Body of pancreas (tissue), 4 donors: ENCODE results near the gene AMPD3. TPM values are rescaled to one million over a fixed set of nuclear protein-coding genes. Genes with fewer than 3 reads are reported as not detected.

Source experiments
- ATAC-seq: fragments of 150-250 bp; one replicate; pipeline ENCODE4 v1.9.1; 2016
- DNase-seq, 4 donors: peaks; one replicate each; pipeline ENCODE4 v3.0.0-alpha.2; 2019
- H3K27ac ChIP-seq, 4 donors: fragments of 200-600 bp; sonication (generic); 1 replicate in 3 of 4; 2 replicates in 1 of 4; pipeline versions ENCODE4 v1.5.1 to v1.6.1; 2016 to 2019; ENCODE audit warnings: mild to moderate bottlenecking in 1 of 4, mixed read lengths in 1 of 4, moderate library complexity in 1 of 4
- H3K27me3 ChIP-seq, 2 donors: fragments of 200-600 bp; sonication (generic); one replicate each; pipeline ENCODE4 v1.6.0; 2016; ENCODE audit warnings: mild to moderate bottlenecking in 1 of 2
- H3K36me3 ChIP-seq, 2 donors: fragments of 200-600 bp; sonication (generic); replicated peaks in 1 of 2; 2 replicates each; pipeline ENCODE4 v1.5.1; 2016; ENCODE audit warnings: low read depth in 2 of 2; ENCODE audit not compliant: insufficient read depth in 1 of 2
- H3K4me1 ChIP-seq: fragments of 200-600 bp; sonication (generic); one replicate; pipeline ENCODE4 v1.6.0; 2016
- H3K4me3 ChIP-seq, 2 donors: fragments of 200-600 bp; sonication (generic); 1 replicate in 1 of 2; 2 replicates in 1 of 2; pipeline ENCODE4 v1.5.1; 2016 to 2019
- H3K9me3 ChIP-seq, 3 donors: fragments of 200-600 bp; sonication (generic); 1 replicate in 2 of 3; 2 replicates in 1 of 3; pipeline ENCODE4 v1.5.1; 2016
- POLR2A ChIP-seq, 3 donors: fragments of 450-650 bp; IDR thresholded peaks; one replicate each; pipeline ENCODE4 v1.6.1; 2016; ENCODE audit warnings: antibody characterized with exemption in 3 of 3, mild to moderate bottlenecking in 2 of 3
- WGBS, 2 donors: methylation state at CpG; one replicate each; pipeline ENCODE4 v1.1.5; 2017; 5-methylcytosine and 5-hydroxymethylcytosine counted together
- intact Hi-C: fragments of 100-400 bp; cut with DNase I; formaldehyde crosslinking; loops from one replicate; pipeline ENCODE4 v1.15.1; 2023
- total RNA-seq, 2 donors: library from RNA; depleted of rRNA; stranded (reverse); fragments of >200 nt; gene quantifications; one replicate each; pipeline ENCODE4 v1.1.0, GENCODE V29; 2016
- TF ChIP-seq, protein P1 (sequence below), 7 experiments: fragments of 450-650 bp in 4 of 7; fragments of 200-600 bp in 3 of 7; sonication (generic) in 3 of 7; IDR thresholded peaks; one replicate each; pipeline ENCODE4 v1.5.1; 2016 to 2019; ENCODE audit warnings: antibody characterized with exemption in 7 of 7

AMPD3 gene
- total RNA-seq, 2 donors from 2014 or later: 3.6 to 9.9 TPM

DNA sequence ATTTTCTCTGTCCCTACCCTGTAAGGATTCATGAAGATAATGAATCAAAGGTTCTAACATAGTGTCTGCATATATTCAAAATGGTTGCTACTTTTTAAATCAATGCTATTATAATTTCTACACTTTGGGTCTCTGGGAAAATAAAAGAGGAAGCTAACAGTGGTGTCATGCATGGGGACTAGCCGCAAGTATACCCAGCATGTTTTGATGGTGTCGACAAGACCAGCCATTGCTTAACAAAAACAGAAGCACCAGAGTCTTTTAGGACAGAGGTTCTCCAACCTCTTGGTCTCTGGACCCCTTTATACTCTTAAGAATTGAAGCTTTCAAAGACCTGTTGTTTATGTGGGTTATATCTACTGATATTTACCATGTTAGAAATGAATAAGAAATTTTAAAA, 48.2 kb downstream of the AMPD3 start:
- WGBS, 2 donors: 72 to 96% methylated on average over 2 of the region's 2 CpGs
- peak in 1 of 4 donors; percentile 46 for DNase-seq
- no peaks in the 10 kb centered on the region for H3K9me3 ChIP-seq
- intact Hi-C loops: no loop called here
- no peak overlapping the region for H3K4me3 ChIP-seq
- no peak for TF ChIP-seq POLR2A (IDR thresholded peaks at IDR 0.05)
- TF ChIP-seq, protein P1, sequence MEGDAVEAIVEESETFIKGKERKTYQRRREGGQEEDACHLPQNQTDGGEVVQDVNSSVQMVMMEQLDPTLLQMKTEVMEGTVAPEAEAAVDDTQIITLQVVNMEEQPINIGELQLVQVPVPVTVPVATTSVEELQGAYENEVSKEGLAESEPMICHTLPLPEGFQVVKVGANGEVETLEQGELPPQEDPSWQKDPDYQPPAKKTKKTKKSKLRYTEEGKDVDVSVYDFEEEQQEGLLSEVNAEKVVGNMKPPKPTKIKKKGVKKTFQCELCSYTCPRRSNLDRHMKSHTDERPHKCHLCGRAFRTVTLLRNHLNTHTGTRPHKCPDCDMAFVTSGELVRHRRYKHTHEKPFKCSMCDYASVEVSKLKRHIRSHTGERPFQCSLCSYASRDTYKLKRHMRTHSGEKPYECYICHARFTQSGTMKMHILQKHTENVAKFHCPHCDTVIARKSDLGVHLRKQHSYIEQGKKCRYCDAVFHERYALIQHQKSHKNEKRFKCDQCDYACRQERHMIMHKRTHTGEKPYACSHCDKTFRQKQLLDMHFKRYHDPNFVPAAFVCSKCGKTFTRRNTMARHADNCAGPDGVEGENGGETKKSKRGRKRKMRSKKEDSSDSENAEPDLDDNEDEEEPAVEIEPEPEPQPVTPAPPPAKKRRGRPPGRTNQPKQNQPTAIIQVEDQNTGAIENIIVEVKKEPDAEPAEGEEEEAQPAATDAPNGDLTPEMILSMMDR (IDR thresholded peaks at IDR 0.05): no peak
- H3K27me3 ChIP-seq: no peaks in the 10 kb centered on the region
- H3K27ac ChIP-seq: peak overlapping the region in 1 of 4 donors; percentile 62
- ATAC-seq: no peak
- peaks cover 0 to 6% of the 10 kb centered on the region in 2 donors for H3K36me3 ChIP-seq
- no peaks in the 10 kb centered on the region for H3K4me1 ChIP-seq

DNA sequence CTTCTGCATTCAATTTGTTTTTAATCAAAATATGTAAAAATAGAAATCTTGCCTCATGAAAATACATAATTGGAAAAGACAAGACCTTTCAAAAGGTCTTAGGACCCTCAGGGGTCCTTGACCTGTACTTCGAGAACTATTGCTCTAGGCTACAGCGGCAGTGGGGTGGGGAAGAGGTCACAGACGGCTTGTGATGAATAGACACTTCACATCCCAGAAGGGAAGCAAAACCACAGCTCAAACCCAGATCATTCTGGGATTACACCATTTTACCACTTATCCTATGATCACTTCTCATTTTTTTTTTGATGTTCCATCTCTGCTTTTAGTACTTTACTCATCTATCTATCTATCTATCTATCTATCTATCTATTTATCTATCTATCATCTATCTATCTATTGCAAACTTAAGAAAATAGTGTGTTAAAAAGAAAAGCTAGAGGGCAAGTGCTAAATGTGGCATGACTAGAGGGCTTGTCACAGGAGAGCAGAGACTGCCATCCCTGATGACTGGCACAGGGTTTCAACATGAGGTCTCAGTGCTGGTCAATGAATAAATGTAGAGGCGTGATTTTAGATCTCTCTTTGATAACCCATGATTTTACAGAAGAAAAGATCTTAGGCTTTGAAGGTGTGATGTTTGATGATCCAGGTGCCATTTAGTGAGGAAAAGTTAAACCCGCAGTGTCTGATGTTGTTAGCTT, 48.9 kb downstream of the AMPD3 start:
- intact Hi-C loops: no loop called here
- H3K27me3 ChIP-seq: no peaks in the 10 kb centered on the region
- 76 to 90% methylated on average over 5 of the region's 5 CpGs for WGBS, 2 donors
- ATAC-seq (no peak), DNase-seq (peak in 1 of 4 donors; percentile 37)
- no peaks in the 10 kb centered on the region for H3K9me3 ChIP-seq
- no peaks in the 10 kb centered on the region for H3K4me1 ChIP-seq
- peak overlapping the region in 1 of 4 donors; percentile 62 for H3K27ac ChIP-seq
- peaks cover 0 to 6% of the 10 kb centered on the region in 2 donors for H3K36me3 ChIP-seq
- TF ChIP-seq, protein P1 (IDR thresholded peaks at IDR 0.05): no peak
- no peak for TF ChIP-seq POLR2A (IDR thresholded peaks at IDR 0.05)
- no peak overlapping the region for H3K4me3 ChIP-seq

DNA sequence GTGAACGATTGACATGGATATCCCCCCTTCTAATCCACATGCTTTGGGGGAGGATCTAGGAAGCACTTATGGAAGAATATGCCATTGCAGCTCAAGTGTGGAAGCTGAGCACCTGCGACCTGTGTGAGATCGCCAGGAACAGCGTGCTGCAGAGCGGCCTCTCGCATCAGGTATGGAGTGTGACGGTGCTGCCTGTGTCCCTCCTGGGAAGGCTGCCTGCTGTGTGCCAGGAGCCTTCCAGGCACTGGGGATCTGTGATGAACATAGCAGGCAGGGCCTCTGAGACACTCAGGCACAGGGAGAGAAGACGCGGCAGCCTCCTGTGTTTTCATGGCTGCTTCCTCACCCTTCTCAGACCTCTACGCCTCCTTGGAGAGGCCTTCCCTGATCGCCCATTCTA, 49.4 kb downstream of the AMPD3 start:
- Histone ChIP-seq H3K4me3 (no peak overlapping the region), H3K9me3 (no peaks in the 10 kb centered on the region), H3K27ac (no peak overlapping the region), H3K36me3 (peaks cover 0 to 6% of the 10 kb centered on the region in 2 donors), H3K27me3 (no peaks in the 10 kb centered on the region), H3K4me1 (no peaks in the 10 kb centered on the region)
- TF ChIP-seq POLR2A (IDR thresholded peaks at IDR 0.05): no peak
- TF ChIP-seq, protein P1 (IDR thresholded peaks at IDR 0.05): no peak
- DNase-seq: no peak
- WGBS, 2 donors: 88 to 91% methylated on average over 5 to 11 of the region's 11 CpGs
- intact Hi-C loops: no loop called here
- ATAC-seq: no peak

DNA sequence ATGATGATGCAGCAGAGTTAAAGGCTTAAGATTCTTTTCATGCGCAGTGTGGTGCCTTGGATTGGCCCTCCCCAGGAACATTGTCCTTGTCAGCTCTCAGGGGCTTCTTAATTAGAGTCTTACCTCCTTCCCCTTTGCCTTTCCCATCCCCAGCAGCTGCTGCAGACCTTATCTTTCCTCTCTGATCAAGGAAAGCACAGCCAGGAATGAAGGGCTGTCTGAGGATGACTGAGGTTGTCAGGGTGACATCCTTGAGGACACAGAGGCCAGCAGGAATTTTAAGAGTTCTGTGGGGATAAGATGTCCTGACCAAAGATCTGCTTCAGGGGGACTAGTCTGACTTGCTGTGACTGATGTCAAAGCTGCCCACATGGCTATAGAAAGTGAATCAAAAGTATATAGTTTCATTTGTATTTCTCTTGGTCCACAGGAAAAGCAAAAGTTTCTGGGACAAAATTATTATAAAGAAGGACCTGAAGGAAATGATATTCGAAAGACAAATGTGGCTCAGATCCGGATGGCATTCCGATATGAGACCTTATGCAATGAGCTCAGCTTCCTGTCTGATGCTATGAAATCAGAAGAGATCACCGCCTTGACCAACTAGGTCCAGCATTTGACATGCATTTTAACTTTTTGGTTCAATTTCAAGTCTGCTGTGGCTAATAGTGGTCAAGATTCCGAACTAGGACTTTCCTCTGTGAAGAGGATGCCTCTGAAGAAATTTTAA, 50.4 kb downstream of the AMPD3 start:
- DNase-seq (no peak), ATAC-seq (no peak)
- Histone ChIP-seq H3K27ac (no peak overlapping the region), H3K4me3 (no peak overlapping the region), H3K36me3 (peaks cover 0 to 1% of the 10 kb centered on the region in 2 donors), H3K9me3 (no peaks in the 10 kb centered on the region), H3K27me3 (no peaks in the 10 kb centered on the region), H3K4me1 (no peaks in the 10 kb centered on the region)
- intact Hi-C loops: no loop called here
- 90 to 95% methylated on average over 6 of the region's 6 CpGs for WGBS, 2 donors
- TF ChIP-seq, protein P1 (IDR thresholded peaks at IDR 0.05): no peak
- no peak for TF ChIP-seq POLR2A (IDR thresholded peaks at IDR 0.05)
